TTC549 (cell line): ENCODE results near the gene NOTCH1.

Source experiments
- FAIRE-seq: peaks from 2 replicates; lab custom pipeline; 2012; peaks lifted over from hg19 to GRCh38; lab: Jason Lieb, UNC

Gene NOTCH1

GRCh38 chr9:136516191-136516654 is 29.6 kb downstream of the NOTCH1 start:
- no peak for FAIRE-seq

- no peak for FAIRE-seq
These were observed 30.6 kb downstream of the NOTCH1 start for GRCh38 chr9:136515276-136515675.

- FAIRE-seq, result no peak
These were observed 31.7 kb downstream of the NOTCH1 start for GRCh38 chr9:136514022-136514714.

- FAIRE-seq, result no peak
These were observed 32.7 kb downstream of the NOTCH1 start for GRCh38 chr9:136513191-136513590.

GRCh38 chr9:136512651-136513071 is 33.2 kb downstream of the NOTCH1 start:
- no peak for FAIRE-seq

GRCh38 chr9:136511670-136512592 is 33.9 kb downstream of the NOTCH1 start:
- FAIRE-seq, result no peak

GRCh38 chr9:136511144-136511669 is 34.6 kb downstream of the NOTCH1 start:
- no peak for FAIRE-seq

GRCh38 chr9:136510561-136510960 is 35.3 kb downstream of the NOTCH1 start:
- FAIRE-seq, result no peak

- no peak for FAIRE-seq
These were observed 36.3 kb downstream of the NOTCH1 start for GRCh38 chr9:136509549-136509948.

- no peak for FAIRE-seq
These were observed 36.9 kb downstream of the NOTCH1 start for GRCh38 chr9:136508729-136509500.

- FAIRE-seq, result no peak
These were observed 37.9 kb downstream of the NOTCH1 start for GRCh38 chr9:136507992-136508375.

GRCh38 chr9:136507221-136507991 is 38.4 kb downstream of the NOTCH1 start:
- FAIRE-seq, result no peak

- no peak for FAIRE-seq
These were observed 39.4 kb downstream of the NOTCH1 start for GRCh38 chr9:136506425-136506824.

- no peak for FAIRE-seq
These were observed 40.1 kb downstream of the NOTCH1 start for GRCh38 chr9:136505406-136506403.

GRCh38 chr9:136504512-136505348 is 41.1 kb downstream of the NOTCH1 start:
- FAIRE-seq, result no peak

- no peak for FAIRE-seq
These were observed 42.8 kb downstream of the NOTCH1 start for GRCh38 chr9:136502940-136503550.

GRCh38 chr9:136502196-136502595 is 43.7 kb downstream of the NOTCH1 start:
- no peak for FAIRE-seq

GRCh38 chr9:136501686-136502085 is 44.2 kb downstream of the NOTCH1 start:
- no peak for FAIRE-seq
